GM12891 (cell line): ENCODE data around the gene MTX2.

Experiments
- POLR2A ChIP-seq: IDR thresholded peaks from 2 replicates; pipeline ENCODE4 v1.6.1; 2011; ENCODE audit warnings: low read depth, low read length, control low read depth
- POLR2AphosphoS5 ChIP-seq: IDR thresholded peaks from 2 replicates; pipeline ENCODE4 v1.6.1; 2011; ENCODE audit warnings: low read depth, low read length, control low read depth
- TAF1 ChIP-seq: IDR thresholded peaks from 2 replicates; pipeline ENCODE4 v1.6.1; 2011; ENCODE audit warnings: low read depth, low read length, control low read depth

DNA sequence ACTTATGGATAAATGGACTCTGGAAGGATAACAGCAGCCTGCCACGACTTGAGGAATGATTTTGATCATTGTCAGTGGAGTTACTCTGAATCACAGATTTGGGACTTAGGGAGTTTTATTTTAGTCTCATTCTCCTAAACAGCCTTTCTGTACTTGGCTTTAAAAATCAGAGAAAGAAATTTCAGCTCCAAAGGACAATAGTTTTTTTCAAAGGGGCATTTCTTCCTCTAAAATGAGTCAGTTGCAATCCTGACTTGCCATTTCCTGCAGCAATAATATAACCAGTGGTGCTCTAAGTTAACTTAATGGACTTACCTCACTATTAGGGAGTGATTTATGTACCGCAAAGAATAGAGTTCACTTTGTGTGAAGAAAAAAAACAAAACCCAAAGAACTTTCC lies 35.1 kb upstream of the MTX2 start:
- TF ChIP-seq POLR2A (no peak), POLR2AphosphoS5 (no peak), TAF1 (no peak)
